ENCODE measurements around the gene COPG1. TPM values are rescaled to one million over a fixed set of nuclear protein-coding genes. Genes with fewer than 3 reads are reported as not detected.
A peak's percentile ranks its signal among the peaks of the same experiment; 100 is the strongest.

COPG1 gene
- polyA plus RNA-seq, 1 of the 3 experiments (the other 2 are of a cell fraction), result 114 TPM

DNA sequence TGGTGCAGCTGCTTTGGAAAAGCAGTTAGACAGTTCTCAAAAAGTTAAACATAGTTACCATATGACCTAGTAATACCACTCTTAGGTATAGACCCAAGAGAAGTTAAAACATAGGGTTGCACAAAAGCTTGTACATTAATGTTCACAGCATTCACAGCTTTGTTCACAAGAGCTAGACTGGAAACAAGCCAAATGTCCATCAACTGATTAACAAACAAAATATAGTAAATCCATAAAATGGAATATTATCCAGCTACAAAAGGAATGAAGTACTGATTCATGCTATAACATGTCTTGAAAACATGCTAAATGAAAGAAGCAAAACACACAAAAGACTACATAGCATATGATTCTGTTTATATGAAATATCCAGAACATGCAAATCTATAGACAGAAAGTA, 2.8 kb upstream of the COPG1 start:
- Histone ChIP-seq H3K4me1 (ENCODE audit: control insufficient read depth in 1 of 2, insufficient read depth in 2 of 2, low read depth in 1 of 2, low read length in 1 of 2) (peaks cover 6 to 13% of the 10 kb centered on the region in 2 experiments; a peak in 2 of 4 replicates), H3K9ac (no peak overlapping the region), H3K4me3 (ENCODE audit: low read depth in 2 of 2, low read length in 1 of 2) (no peak overlapping the region), H4K20me1 (ENCODE audit: insufficient read depth) (no peaks in the 10 kb centered on the region), H2AFZ (ENCODE audit: low read depth) (no peak overlapping the region), H3K9me3 (no peaks in the 10 kb centered on the region), H3K27me3 (ENCODE audit: insufficient read depth) (no peaks in the 10 kb centered on the region), H3K4me2 (no peak overlapping the region), H3K9me2 (no peaks in the 10 kb centered on the region), H3K36me3 (replicated peaks in 1 of 2; ENCODE audit: control insufficient read depth in 1 of 2, insufficient read depth in 2 of 2, low read length in 1 of 2) (peaks cover 0 to 6% of the 10 kb centered on the region in 2 experiments), H3K79me2 (ENCODE audit: insufficient read depth) (peaks cover 40% of the 10 kb centered on the region), H3K27ac (ENCODE audit: low read depth in 2 of 2, low read length in 1 of 2) (no peak overlapping the region), H3F3A (replicated peaks; ENCODE audit: insufficient read depth) (peaks cover 15% of the 10 kb centered on the region)
- no peak for TF ChIP-seq TAF1 (IDR thresholded peaks at IDR 0.05; ENCODE audit: borderline replicate concordance, low read depth, low read length)
- POLR2A ChIA-PET, result no interaction called here
- CTCF ChIA-PET, result interaction anchor here (0.6 to 7.8 kb wide), 32 partner anchors 9 to 338 kb away, joined by 3 to 140 read pairs (median 6); partner anchors contain the start of genes CNBP and RAB43
- DNase-seq, result no peak

GRCh38 chr3:129248286-129248979, 973 bp upstream of the COPG1 start:
- no peaks in the 10 kb centered on the region for H4K20me1 ChIP-seq (ENCODE audit: insufficient read depth)

More at GRCh38 chr3:129248286-129248979, 973 bp upstream of the COPG1 start:
- Histone ChIP-seq H3K4me3 (ENCODE audit: low read depth in 2 of 2, low read length in 1 of 2) (peak overlapping the region; percentile 86 to 95), H3K4me1 (ENCODE audit: control insufficient read depth in 1 of 2, insufficient read depth in 2 of 2, low read depth in 1 of 2, low read length in 1 of 2) (peaks cover 6 to 13% of the 10 kb centered on the region in 2 experiments; a peak in 2 of 4 replicates), H3K36me3 (replicated peaks in 1 of 2; ENCODE audit: control insufficient read depth in 1 of 2, insufficient read depth in 2 of 2, low read length in 1 of 2) (peaks cover 16 to 24% of the 10 kb centered on the region in 2 experiments), H3K9me3 (no peaks in the 10 kb centered on the region), H3K79me2 (ENCODE audit: insufficient read depth) (peaks cover 58% of the 10 kb centered on the region), H3K27ac (ENCODE audit: low read depth in 2 of 2, low read length in 1 of 2) (peak overlapping the region in 1 of 2 experiments; percentile 88; a peak in 2 of 4 replicates), H3F3A (replicated peaks; ENCODE audit: insufficient read depth) (peaks cover 15% of the 10 kb centered on the region), H3K27me3 (ENCODE audit: insufficient read depth) (no peaks in the 10 kb centered on the region), H3K4me2 (peak overlapping the region; percentile 91), H3K9ac (peak overlapping the region; percentile 100), H2AFZ (ENCODE audit: low read depth) (peak overlapping the region; percentile 97), H3K9me2 (no peaks in the 10 kb centered on the region)
- ChIA-PET CTCF (interaction anchor here (0.7 to 7.8 kb wide), 5 partner anchors 11 to 516 kb away, joined by 3 to 140 read pairs (median 3); no protein-coding TSS in a partner anchor), POLR2A (interaction anchor here (1.1 kb wide), 1 partner anchor 15 kb away, joined by 4 read pairs; no protein-coding TSS in a partner anchor)
- DNase-seq, result no peak
- TF ChIP-seq FOXM1 (IDR thresholded peaks at IDR 0.05; ENCODE audit: low read depth) (no peak), CTCF (IDR thresholded peaks at IDR 0.05) (no peak), PBX3 (IDR thresholded peaks at IDR 0.05) (no peak), NRF1 (IDR thresholded peaks at IDR 0.05; ENCODE audit: low read depth, low read length) (no peak), SIN3A (IDR thresholded peaks at IDR 0.05; ENCODE audit: borderline replicate concordance, low read depth, low read length) (no peak), TEAD4 (IDR thresholded peaks at IDR 0.05; ENCODE audit: borderline replicate concordance, insufficient read depth) (no peak), REST (IDR thresholded peaks at IDR 0.05; ENCODE audit: low read depth, low read length) (no peak)
- TF ChIP-seq, protein P1, sequence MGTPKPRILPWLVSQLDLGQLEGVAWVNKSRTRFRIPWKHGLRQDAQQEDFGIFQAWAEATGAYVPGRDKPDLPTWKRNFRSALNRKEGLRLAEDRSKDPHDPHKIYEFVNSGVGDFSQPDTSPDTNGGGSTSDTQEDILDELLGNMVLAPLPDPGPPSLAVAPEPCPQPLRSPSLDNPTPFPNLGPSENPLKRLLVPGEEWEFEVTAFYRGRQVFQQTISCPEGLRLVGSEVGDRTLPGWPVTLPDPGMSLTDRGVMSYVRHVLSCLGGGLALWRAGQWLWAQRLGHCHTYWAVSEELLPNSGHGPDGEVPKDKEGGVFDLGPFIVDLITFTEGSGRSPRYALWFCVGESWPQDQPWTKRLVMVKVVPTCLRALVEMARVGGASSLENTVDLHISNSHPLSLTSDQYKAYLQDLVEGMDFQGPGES (IDR thresholded peaks at IDR 0.05; ENCODE audit: low read depth, low read length), result no peak
- TF ChIP-seq, protein P2, sequence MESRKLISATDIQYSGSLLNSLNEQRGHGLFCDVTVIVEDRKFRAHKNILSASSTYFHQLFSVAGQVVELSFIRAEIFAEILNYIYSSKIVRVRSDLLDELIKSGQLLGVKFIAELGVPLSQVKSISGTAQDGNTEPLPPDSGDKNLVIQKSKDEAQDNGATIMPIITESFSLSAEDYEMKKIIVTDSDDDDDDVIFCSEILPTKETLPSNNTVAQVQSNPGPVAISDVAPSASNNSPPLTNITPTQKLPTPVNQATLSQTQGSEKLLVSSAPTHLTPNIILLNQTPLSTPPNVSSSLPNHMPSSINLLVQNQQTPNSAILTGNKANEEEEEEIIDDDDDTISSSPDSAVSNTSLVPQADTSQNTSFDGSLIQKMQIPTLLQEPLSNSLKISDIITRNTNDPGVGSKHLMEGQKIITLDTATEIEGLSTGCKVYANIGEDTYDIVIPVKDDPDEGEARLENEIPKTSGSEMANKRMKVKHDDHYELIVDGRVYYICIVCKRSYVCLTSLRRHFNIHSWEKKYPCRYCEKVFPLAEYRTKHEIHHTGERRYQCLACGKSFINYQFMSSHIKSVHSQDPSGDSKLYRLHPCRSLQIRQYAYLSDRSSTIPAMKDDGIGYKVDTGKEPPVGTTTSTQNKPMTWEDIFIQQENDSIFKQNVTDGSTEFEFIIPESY (IDR thresholded peaks at IDR 0.05; ENCODE audit: borderline replicate concordance, low read depth), result no peak
- WGBS (ENCODE audit: low lambda C conversion rate), result 68% methylated on average over 21 of the region's 21 CpGs
